C1 segment of cervical spinal cord (tissue), 14 donors: ENCODE results near the gene SNRNP35.
"Not testable (repeated sequence)": the region's sequence is repeated elsewhere in the genome, so short reads cannot be mapped to it uniquely, and the experiment has no call there.

Experiments used
- DNase-seq, 14 donors: peaks; one replicate each; lab custom pipeline; 2025; lab: John Stamatoyannopoulos, UW

The SNRNP35 gene

DNA sequence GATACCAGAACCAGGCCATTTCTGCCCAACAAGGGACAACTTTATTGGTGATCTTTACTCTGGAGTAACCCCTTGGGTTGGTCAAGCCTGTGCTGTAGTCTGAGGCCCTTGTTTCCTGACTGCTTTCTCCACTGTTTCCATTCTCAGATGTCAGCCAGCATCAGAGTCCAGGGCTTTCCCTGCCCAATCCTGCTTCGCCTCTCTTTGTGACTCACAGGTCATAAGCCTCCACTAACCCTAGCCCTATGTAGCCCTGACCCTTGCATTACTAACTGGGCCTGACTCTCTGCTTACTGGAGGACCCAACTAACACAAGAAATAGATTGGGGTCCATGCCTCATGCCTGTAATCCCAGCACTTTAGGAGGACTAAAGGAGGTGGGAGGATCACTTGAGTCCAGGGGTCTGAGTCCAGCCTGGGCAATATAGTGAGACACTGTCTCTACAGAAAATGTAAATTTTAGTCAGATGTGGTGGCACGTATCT is 8.6 kb upstream of the SNRNP35 start:
- DNase-seq, result no peak

DNA sequence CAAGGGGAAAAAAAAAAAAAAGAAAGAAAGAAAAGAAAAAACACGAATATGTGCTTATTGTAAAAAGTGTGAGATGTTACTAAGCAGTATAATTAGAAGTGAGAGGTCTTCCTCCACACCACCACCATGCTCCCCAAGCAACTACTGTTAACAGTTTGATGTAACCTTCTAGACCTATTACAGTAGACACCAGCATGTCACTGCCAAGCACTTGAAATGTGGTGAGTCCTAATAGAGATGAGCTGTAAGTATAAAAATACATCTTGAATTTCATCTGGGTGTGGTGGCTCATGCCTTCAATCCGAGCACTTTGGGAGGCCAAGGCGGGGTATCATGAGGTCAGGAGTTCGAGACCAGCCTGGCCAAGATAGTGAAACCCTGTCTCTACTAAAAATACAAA is 8.1 kb upstream of the SNRNP35 start:
- no peak for DNase-seq

DNA sequence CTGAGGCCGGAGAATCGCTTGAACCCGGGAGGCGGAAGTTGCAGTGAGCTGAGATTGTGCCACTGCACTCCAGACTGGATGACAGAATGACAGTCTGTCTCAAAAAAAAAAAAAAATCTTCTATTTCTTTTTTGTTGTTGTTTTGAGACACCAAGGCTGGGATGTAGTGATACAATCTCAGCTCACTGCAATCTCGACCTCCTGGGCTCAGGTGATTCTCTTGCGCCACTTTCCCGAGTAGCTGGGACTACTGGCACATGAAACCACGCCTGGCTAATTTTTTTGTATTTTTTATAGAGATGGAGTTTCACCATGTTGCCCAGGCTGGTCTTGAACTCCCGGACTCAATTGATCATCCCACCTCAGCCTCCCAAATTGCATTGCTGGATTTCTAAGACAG is 7.3 kb upstream of the SNRNP35 start:
- no peak for DNase-seq

DNA sequence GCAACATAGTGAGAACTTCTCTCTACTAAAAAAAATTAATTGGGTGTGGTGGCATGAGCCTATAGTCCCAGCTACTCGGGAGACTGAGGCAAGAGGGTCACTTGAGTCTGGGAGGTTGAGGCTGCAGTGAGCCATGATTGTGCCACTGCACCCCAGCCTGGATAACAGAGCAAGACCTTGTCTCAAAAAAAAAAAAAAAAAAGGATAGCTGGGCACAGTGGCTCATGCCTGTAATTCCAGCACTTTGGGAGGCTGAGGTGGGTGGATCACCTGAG is 5.7 kb upstream of the SNRNP35 start:
- not testable (repeated sequence) for DNase-seq

DNA sequence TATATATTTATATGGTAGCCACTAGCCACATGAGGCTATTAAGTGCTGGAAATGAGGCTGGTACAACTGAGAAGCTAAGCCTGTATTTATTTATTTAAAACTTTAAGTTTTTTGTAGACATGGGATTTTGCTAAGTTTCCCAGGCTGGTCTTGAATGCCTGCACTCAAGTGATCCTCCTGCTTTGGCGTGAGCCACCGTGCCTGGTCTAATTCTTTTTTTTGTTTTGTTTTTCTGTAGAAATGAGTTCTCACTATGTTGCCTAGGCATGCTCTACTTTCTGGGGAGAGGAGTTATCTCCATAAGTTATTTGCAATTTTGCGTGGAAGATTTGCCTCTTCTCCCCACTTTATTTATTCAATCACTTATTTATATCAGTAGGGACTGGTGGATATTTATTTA is 4.8 kb upstream of the SNRNP35 start:
- no peak for DNase-seq

DNA sequence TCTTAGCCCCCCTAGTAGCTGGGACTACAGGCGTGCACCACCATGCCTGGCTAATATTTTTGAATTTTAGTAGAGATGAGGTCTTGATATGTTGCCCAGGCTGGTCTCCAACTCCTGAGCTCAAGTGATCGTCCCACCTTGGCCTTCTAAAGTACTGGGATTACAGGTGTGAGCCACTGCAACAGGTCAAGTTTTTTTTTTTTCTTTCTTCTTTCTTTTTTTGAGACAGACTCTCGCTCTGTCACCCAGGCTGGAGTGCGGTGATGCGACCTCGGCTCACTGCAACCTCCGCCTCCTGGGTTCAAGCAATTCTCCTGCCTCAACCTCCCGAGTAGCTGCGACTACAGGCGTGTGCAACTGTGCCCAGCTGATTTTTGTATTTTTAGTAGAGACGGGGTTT is 5.2 kb downstream of the SNRNP35 start:
- DNase-seq, result not testable (repeated sequence)

DNA sequence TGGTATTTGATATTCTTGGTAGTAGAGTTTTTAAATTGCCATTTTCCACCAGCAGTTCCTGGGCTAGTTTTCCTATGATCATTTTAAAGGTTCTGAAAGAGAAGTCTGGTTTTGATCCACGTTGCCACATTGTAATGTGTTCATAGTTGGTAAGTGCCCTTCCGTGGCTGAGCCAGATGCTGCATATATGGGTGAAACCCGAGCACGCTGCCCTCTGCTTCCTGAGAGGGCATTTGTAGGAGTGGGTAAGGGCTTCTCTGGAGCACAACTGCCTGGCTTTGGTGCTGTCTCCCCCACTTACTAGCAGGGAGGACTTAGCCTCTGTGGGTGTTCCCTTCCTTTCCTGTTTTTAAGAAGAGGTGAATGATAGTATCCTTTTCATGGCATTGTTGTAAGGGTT is 7.1 kb downstream of the SNRNP35 start:
- DNase-seq, result no peak

DNA sequence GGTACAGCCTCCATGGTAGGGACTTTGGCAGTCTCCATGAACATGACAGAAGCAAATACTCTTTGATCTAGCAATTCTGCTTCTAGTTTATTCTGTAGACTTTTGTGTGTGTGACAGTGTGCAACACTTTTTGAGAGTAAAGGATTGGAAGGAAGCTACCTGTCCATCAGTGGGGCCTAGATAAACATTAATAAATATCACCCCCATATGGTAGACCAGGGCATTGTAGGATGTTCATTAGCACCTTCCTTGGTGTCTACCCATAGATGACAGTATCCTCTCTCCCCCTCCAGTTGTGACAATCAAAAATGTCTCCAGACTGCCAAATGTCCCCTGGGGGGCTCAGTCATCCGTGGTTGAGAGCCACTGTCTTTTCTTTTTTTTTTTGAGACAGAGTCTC is 10.8 kb downstream of the SNRNP35 start:
- DNase-seq, result peak in 1 of 14 donors; percentile 13

DNA sequence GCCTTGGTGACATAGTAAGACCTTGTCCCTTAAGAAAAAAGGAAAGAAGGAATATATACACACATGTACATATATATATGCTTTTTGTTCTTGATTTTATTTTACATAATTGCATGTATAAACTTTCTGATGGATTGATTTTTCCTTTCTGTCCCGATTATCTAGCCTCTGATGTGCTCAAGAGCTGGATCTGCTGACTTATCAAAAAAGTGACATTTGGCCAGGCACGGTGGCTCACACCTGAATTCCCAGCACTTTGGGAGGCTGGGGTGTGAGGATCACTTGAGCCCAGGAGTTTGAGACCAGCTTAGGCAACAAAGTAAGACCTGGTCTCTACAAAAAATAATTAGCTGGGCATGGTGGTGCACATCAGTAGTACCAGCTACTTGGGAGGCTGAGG is 12.0 kb downstream of the SNRNP35 start:
- DNase-seq, result no peak

DNA sequence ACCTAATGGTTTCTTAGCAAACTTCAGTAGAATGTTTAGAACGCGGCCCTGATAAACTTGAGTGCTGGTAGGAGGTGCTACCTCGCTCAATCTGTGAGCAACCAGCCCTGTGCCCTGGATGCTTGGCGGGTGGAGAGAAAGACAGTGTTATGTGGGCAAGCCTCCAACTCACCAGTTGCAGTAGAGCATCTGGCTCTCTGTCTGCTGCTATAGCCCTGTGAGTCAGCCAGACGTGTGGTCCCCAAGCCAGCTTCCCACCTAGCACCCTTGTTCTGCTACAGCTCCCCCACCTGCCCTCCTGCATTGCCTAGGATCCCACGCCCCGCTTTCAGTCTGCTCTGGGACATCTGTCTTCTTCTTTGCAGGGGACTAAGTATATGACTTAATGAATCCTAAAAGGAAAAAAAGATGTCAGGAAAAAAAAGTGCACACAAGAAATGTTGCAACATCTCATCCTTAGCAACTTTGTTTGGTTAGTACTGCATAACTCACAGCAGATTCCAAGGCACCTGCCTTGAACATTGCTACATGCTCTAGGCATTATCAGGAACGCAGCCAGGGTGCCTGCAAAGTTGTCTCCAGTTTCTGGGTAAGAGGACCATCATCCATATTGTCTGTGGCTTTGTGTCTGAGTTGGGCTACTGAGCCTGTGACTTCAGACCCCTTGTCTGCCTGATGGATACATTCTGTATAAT is 13.6 kb downstream of the SNRNP35 start:
- no peak for DNase-seq

DNA sequence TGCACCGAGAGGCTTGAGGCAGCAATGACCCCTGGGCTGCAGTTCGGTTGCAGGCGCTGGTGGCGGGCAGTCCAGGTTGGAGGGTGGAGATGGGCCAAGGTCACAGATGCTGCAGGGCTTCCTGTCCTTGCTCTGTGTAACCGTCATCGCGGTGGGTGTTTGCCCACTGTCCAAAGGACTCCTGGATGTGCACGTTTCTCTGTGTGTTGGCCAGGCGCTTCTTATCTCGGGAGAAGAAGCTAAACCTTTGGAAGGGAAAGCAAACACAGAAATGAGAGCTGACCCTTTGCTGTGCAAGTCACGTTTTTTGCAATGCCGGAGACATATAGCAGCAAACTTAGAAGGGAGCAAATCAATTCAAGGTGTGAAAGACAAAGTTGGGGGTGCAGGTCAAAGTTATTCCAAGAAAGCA is 14.5 kb downstream of the SNRNP35 start:
- DNase-seq, result no peak

DNA sequence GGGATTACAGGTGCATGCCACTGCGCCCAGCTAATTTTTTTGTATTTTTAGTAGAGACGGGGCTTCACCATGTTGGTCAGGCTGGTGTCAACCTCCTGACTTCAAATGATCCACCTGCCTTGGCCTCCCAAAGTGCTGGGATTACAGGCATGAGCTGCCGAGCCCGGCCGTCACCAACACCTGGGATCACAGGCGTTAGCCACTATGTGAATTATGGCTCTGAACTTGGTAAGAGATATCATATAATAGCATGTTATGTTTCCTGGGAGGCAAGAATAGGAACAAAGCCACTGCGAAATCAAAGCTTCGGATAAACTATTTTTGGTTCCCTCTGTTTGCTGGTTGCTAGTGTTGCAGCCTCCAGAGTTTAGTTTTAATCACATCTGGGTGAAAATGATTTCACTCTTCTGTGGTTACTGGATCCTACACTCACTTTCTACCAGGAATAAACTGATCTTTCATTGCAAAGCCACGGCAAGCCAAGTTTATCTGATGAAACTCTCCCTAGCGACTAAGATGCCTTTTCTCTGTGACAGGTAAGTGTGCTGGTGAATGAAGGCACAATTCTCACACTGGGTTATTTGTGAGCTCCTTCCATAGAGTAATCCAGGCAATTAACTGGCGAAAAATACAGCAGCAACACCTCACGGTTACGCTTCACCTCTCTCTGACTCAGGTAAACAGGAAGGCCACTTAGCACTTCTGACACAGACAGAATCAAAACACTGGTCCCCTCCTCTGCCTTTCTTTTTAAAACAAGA is 16.7 kb downstream of the SNRNP35 start:
- DNase-seq, result no peak

DNA sequence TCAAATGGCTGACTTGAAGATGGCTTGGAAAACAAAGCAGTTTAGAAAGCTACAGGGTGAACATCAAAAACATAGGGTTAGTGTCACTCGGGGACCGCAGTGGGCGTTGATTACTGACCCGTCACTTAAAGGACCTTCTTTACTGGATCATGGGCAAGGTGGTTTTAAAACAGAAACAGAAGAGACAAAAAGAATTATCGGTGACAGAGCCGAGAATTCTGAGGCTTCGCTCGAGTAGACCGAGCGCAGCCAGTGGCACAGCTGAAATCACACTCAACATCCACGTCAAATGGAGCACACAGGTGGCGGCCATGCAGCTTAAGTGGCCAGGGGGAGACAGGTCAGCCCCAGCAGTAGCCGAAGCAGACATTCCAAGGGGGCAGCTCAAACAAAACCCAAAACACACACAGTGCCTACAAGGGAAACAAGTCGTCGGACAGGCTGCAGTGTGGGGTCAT is 17.3 kb downstream of the SNRNP35 start:
- DNase-seq, result no peak

DNA sequence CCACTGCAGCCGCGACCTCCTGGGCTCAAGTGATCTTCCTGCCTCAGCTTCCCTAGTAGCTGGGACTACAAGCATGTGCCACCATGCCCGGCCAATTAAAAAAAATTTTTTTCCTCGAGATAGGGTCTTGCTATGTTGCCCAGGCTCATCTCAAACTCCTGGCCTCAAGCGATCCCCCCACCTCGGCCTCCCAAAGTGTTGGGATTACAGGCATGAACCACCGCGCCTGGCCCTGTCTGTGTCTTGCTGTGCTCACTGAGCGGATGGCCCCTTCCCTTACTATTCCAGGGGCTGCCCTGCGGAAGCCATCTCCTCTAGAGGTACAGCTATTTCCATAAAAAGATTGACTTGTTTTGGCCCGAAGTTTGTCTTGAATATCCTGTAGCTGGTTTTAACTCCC is 20.1 kb downstream of the SNRNP35 start:
- DNase-seq, result peak in 1 of 14 donors; percentile 44

DNA sequence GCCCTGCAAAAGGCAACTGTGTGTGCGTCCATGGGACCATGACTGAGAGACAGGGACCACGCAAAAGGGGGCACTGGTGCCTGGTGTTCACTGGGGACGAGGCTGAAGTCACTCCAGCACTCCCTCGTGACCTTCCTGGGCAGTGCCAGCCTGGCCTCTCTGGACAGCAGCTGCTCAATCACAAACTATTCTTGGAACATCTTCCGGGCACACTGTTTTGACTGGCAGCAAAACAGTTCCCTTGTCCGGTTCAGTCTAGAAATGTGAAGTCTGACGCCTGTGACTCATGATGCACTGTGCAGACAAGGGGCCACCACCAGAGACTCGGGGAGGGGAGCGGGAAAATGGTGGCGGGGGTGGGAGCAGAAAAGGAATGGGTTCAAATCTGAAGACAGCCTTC is 20.8 kb downstream of the SNRNP35 start:
- DNase-seq, result peak in 12 of 14 donors; percentile 3 to 88 (median 81)

DNA sequence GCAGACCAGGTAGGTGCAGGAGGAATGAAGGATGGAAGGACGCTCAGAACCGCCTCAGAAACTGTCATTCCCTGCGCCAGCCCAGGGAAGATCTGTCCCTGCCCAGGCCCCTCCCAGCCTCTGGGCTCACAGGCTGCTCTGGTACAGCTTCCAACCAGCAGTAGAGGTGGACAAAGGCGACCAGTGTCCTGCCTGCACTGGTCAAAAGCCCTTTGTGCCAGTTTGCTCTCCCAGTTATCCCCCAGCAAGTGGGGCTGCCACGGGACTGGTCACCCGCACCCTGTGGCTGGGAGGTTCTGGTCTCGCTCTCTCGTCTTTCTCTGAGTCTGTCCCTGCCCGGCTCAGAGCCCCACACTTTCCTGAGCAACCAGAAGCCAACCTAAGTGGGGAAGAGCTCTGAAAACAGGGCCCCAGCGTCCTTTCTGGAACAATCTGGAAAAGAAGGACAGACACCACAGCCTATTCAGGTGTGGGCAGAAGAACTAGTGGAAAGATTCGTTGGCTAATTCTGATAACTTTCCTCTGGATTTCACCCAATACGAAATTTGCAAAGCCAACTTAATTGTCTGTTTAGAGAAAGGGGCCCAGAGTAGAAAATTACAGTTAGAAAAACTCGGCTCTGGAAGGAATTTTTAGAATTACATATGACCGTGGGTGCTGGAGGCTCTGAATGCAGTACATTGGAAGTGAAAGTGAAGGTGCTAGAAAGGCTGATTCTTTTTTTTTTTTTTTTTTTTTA is 21.7 kb downstream of the SNRNP35 start:
- DNase-seq, result peak in 13 of 14 donors; percentile 39 to 95 (median 88)

DNA sequence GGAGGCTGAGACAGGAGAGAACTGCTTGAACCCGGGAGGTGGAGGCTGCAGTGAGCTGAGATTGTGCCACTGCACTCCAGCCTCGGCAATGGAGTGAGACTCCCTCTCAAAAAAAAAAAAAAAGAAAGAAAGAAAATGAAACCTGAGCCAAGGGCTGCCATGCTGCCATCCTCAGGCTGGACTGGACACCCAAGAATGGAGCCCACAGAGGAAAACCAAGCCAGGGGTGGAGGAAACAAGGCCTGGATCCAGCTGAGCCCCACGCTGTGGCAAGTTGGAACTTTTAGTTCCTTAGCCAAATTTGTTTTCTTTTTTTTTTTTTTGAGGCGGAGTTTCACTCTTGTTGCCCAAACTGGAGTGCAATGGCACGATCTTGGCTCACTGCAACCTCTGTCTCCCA is 23.3 kb downstream of the SNRNP35 start:
- not testable (repeated sequence) for DNase-seq

DNA sequence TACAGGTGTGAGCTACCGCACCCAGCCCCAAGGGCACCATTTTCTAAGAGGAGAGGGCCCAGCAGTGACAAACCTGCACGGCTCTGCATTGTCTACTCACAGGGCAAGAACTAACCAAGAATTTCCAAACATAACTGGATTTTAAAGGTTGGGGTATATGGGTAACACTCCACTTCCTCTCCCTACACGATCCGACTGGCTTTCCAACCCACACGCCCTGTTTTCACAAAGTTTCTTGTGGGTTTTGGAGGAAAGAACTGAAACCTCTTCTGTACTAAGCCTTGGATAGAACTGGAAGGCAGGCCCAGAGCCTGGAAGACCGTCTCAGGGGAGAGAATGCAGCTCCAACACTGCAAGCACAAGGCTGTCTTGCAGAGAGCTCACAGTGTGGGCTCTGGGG is 24.9 kb downstream of the SNRNP35 start:
- DNase-seq, result no peak

DNA sequence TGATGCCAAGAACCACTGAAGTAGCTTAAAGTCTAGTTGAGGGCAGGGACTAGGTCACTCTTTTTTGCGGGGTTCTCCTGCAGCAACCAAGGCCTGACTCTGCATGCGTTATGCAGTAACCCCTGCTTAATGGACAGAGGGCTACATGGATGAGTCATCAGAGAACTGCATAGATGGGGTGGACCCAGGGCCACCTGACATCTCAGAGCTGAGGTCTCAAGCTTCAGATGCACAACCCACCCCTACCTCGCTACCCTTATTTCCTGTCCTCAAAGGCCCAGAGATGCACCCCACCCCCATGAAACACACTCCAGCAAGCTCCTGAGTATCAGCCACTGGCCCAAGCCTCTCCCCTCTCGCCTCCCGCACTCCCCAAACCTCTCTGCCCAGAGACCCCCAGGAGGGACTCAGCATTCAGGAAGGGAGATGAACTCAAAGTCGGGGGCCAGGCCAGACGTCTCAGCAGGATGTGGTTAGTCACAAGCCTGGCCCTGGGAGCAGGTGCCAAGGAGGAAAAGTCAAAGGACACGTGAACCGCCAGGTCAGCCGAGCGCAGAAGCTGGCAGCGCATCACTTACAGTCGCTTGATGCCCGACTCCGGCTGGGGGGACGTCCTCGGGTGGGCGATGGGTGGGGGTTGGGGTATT is 25.8 kb downstream of the SNRNP35 start:
- no peak for DNase-seq

DNA sequence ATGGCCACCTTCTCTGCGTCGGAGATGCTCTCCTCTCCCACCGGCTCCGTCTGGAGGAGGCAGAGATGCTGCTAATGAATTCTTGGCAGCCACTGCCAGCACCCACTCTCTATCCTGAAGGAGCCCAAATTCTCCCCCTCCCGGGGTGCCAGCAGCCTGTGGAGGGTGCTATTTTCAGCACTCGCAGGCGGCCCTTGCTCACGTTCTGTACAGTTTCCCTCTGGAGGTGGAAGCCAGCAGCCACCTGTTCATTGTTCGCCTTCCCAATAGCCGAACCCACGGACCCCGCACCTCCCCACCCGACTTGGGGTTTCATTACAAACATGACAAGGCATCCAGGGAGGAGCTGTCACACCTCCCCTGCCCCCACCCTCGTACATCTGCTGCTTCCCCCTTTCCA is 27.8 kb downstream of the SNRNP35 start:
- no peak for DNase-seq

DNA sequence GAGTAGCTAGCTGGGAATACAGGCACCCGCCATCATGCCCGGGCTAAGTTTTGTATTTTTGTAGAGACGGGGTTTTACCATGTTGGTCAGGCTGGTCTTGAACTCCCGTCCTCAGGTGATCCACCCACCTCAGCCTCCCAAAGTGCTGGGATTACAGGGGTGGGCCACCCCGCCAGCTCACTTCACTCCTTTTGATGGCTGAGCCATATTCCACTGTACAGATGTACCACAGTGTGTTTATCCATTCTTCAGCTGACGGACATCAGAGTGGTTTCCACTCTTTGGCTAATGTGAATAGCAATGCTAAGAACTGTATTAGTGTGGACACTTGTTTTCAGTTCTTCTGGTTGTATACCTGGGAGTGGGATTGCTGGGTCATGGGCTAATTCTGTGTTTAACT is 29.5 kb downstream of the SNRNP35 start:
- DNase-seq, result no peak
